Mononuclear cell (primary cell): Measurements from ENCODE around the gene TEDC1. TPM values are rescaled to one million over a fixed set of nuclear protein-coding genes. Genes with fewer than 3 reads are reported as not detected.

Experiments
- H3K27me3 ChIP-seq: 2 replicates; pipeline ENCODE4 v1.6.0; 2011; ENCODE audit warnings: low read length, control low read depth; ENCODE audit not compliant: insufficient read depth
- H3K4me1 ChIP-seq: 2 replicates; pipeline ENCODE4 v1.5.1; 2011; ENCODE audit warnings: mild to moderate bottlenecking, low read length, control low read depth; ENCODE audit not compliant: insufficient read depth
- H3K4me3 ChIP-seq: 2 replicates; pipeline ENCODE4 v1.5.1; 2011; ENCODE audit warnings: mild to moderate bottlenecking, low read length, moderate library complexity
- H3K9me3 ChIP-seq: 2 replicates; pipeline ENCODE4 v1.5.1; 2011; ENCODE audit warnings: low read depth, mild to moderate bottlenecking, control low read depth, low read length
- total RNA-seq: library from RNA; depleted of rRNA; stranded (reverse); fragments of >200 nt; gene quantifications from one replicate; pipeline ENCODE4 v1.2.3, GENCODE V29; 2012

Gene TEDC1, protein sequence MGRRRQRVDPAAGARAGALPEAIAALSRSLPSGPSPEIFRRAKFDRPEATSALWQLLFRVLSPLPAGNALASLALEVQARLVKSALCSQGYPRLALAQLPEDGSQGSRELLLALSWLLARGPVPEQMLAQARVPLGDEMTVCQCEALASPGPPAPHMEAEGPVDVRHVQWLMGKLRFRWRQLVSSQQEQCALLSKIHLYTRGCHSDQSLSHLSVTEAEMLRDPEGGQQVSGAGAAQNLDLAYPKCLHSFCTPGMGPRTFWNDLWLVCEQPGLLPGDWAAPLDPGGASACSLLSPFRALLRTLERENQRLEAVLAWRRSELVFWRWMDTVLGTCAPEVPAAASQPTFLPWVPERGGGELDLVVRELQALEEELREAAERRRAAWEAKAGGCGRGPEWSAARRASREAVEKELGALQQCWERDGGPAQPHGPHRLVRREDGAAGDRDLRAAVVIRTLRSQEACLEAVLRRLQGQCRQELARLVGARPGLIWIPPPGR
- total RNA-seq = 19.9 TPM

DNA sequence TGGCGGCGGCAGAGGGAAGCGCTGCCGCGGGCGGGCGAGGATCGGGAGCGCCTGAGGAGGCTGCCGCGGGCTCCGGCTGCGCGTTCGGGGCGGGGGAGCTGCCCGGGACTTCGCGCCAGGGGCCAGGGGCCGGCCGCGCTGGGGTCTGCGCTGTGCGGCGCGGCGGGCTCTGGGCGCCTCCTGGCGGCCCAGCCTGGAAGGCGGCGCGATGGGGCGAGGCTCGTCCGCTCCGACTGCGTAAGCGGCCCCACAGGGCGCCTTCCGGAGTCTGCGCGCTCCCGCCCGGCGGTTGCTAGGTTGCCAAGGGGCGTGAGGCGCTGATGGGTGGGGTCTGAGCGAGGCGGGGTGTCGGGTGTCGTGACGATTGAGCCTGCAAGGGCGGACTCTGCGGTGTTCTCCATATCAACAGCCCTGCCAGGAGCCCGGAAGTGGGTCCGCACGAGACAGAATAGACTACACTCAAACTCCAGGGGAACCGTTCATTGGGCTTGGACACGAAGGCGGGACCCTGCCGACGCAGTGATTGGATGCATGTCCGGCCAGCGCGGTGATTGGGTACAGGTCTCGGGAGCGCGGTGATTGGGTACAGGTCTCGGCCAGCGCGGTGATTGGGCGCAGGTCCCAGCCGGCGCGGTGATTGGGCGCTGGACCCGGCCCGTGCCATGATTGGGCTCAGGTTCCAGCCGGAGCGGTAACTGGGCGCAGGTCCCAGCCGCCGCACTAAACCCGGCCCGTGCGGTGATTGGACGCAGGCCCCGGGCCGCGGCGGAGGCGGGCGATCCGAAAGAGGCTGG lies at the start of gene TEDC1:
Gene TEDC1 (plus strand): TSS at position 675 of the 794 bp plus-strand sequence. CDS start 130 bp downstream, outside the sequence.
- H3K27me3 ChIP-seq = peaks cover 3% of the 10 kb centered on the region
- peaks cover 43% of the 10 kb centered on the region for H3K4me1 ChIP-seq
- H3K9me3 ChIP-seq = no peaks in the 10 kb centered on the region
- H3K4me3 ChIP-seq = peak within 1 kb of the TSS; percentile 68

DNA sequence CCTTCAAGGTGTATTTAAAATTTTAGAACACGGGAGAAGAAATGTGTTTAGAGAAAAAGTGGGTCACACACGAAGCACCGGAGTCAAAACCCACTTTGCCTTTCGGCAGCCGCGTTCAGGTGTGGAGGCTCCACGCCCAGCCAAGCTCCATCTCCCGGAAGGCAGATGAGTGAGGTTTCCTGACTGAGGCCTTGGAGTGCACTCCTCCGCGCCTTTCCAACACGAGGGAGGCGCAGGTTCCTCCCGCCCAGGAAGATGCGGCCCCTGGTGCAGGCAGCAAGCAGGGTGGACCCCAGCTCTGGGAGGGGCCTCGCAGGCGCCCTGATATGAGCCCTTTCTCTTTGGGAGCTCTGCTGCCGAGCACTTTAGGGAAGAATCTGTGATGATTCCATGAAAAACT lies 48.9 kb upstream of the TEDC1 start:
- Histone ChIP-seq H3K4me1 (no peaks in the 10 kb centered on the region), H3K27me3 (no peaks in the 10 kb centered on the region), H3K4me3 (no peak overlapping the region), H3K9me3 (no peaks in the 10 kb centered on the region)

DNA sequence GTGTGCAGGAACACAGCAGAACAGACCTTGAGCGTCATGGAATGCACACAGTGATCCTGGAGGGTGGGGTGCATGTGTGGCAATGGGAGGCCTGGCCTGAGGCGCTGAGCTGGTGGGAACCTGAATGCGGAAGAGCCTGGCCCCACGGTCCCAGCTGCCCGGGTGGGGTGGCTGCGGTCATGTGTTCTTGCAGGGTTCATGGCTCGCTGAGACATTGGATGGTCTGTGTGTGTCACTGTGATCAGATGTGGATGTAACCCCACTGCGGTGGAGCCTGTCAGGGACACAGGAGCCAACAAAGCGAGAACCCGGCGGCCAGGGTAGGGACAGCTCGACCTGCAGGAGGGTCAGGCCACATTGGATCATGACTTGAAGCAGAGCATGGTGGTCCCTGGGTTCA lies 48.2 kb upstream of the TEDC1 start:
- Histone ChIP-seq H3K27me3 (no peaks in the 10 kb centered on the region), H3K9me3 (no peaks in the 10 kb centered on the region), H3K4me1 (no peaks in the 10 kb centered on the region), H3K4me3 (no peak overlapping the region)

DNA sequence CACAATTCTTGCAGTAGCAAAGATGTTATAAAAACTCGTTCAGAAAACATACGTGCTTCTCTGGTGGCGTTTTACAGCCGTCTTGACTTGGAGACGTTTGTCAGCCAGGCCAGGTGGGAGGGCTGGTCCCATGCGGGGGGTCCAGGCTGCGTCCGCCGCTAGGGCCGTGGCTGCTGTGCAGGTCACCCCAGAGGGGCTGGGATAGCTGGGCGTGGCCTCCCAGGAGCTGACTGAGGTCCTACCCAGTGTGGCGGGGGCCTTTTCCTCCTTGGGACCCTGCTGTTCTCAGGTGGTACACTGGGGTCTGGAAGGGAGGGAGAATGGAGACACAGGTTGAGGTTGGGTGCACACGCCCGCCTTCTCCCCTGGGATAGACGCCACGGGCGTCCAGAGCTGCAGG lies 46.2 kb upstream of the TEDC1 start:
- H3K27me3 ChIP-seq = no peaks in the 10 kb centered on the region
- H3K4me1 ChIP-seq = no peaks in the 10 kb centered on the region
- no peak overlapping the region for H3K4me3 ChIP-seq
- H3K9me3 ChIP-seq = no peaks in the 10 kb centered on the region

DNA sequence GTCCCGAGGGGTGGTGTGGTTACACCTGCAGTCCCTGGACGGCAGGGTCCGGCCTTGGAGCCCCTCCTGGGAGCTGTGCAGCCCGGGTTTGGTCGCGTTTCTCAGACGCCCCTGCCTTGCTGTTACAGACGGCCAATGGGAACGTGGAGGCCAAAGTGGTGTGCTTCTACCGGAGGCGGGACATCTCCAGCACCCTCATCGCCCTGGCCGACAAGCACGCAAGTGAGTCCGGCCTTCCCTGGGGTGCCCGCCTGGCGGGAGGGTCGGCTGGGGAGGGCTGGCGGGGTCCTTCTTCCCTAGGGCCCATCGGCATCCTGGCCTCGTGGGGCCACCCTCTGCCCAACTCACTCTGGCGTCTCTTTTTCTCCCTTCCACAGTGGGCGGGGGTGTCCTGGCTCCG lies 45.8 kb upstream of the TEDC1 start:
- no peak overlapping the region for H3K4me3 ChIP-seq
- no peaks in the 10 kb centered on the region for H3K4me1 ChIP-seq
- H3K9me3 ChIP-seq = no peaks in the 10 kb centered on the region
- H3K27me3 ChIP-seq = no peaks in the 10 kb centered on the region

DNA sequence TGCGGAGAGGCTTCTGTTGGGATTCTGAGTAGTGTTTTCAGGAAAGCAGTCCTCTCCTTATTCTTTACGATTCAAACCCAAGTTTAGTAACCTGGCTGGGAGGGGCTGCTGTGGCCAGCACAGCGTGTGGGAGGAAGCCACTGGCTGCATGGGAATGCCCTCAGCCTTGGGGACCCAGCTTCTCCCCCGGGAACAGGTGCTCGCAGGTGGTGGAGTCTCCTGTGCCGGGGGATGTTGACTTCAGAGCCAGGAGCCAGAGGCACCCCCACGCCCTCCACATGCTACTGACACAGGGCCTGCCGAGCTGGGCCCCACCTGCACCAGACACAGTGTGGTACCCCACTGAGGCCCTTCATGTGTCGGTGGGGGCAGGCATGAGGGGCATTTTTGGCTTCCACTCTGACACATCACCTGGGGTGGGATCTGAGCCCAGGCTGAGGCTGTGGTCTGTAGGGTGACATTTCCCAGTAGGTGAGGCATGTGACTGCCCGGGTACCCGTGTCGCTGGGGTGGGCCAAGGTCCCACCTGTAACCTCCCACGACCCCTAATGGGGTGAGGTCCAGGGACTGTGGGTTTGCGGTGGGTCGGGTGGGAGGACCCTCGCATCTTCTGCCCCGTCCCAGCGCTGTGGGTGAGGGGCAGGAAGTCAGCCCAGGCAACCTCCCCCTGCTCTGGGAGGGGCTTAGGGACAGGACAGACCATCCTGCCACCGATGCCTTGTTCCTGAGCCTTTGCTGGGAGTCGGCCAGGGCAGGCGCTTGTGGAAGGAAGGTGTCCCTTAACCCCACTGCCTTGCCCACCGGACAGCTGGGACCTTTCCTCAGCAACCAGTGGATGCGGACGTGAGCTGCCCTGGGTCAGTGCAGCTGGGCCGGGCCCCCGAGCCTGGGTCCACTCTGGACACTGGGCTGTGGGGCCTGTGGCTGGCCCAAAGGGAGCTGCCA lies 44.9 kb upstream of the TEDC1 start:
- no peaks in the 10 kb centered on the region for H3K4me1 ChIP-seq
- no peaks in the 10 kb centered on the region for H3K27me3 ChIP-seq
- H3K4me3 ChIP-seq = no peak overlapping the region
- no peaks in the 10 kb centered on the region for H3K9me3 ChIP-seq

DNA sequence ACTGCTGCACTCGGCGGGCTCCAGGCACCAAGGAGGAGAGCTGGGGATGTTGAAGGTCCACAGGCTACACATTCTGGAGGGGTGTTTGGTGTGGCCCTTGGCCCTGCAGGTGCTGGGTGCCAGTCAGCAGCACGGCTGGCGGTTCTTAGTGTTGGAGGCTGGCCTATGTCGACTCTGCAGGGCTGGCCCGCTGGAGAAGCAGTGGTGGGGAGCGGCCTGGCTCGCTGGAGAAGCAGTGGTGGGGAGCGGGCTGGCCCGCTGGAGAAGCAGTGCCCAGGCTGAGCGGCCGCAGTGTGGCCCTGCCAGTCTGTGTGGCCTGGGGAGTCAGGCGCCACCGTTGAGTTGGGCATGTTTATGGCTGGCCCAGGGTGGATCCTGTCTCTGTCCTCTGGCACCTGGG lies 44.1 kb upstream of the TEDC1 start:
- Histone ChIP-seq H3K27me3 (no peaks in the 10 kb centered on the region), H3K9me3 (no peaks in the 10 kb centered on the region)

DNA sequence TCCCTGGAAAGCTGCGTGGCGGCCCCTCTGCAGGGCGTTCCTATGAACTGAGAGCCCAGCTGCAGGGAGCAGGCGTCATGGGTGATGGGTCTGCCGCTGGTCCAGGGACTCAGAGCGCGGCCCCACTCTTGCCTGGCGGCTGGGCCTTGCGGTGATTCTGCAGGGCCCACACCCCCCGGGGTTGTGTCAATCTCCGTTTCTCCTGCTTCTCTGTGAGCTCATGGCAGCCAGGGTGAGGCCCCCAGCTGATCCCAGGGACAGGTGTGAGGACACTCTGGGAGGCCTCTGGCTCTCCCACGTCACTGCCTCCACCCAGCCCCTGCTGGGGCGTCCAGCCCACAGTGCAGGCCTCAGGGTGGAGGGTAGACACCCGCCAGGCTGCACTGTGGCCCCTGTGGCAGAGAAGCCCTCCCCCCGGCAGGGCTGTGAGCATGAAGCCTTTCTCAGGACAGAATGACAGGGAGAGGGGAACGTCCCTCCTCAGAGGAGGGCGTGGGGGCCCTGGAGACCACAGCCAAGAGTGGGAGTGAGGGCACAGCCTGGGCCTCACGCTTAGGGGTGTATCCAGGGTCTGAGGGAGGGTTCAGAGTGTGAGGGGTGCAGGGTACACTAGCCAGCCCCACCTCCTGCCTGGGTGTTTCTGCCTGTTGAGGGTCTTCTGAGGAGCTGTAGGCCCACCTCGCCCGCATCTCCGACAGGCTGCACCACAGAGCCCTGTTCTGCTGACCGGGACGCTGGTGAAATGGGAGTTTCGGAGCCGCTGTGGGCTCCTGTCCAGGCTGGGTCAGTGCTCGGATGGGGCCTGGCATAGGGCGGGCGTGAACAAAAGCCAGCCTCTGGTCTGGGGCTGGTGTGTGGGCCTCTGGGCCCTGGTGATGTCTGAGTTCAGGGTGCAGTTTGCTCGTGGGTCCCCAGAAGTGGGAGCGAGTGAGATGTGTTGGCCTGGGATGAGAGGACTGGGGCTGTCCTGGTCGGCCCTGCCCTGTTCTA lies 43.1 kb upstream of the TEDC1 start:
- no peaks in the 10 kb centered on the region for H3K27me3 ChIP-seq
- no peaks in the 10 kb centered on the region for H3K9me3 ChIP-seq
- no peak overlapping the region for H3K4me3 ChIP-seq
- H3K4me1 ChIP-seq = no peaks in the 10 kb centered on the region

More for the DNA sequence above, 44.1 kb upstream of the TEDC1 start:
- no peak overlapping the region for H3K4me3 ChIP-seq
- no peaks in the 10 kb centered on the region for H3K4me1 ChIP-seq

DNA sequence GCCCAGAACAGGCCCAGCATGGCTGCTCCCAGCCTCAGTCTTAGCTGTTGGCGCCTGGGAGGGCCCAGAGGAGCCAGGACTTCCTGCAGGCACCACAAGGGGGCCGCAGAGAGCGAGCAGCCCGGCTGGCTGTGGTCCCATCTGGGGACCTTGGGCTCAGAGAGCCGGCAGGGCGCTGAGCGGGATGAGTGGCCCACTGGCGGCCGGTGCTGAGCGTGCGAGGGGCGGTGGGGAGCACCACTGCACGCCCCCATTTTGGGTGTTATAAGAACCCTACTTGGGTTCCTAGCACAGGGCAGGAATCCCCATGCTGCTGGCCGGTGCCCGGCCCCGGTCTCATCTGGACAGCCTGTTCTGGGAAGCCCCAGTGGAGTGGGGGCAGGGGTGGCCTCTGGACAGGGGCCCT lies 42.3 kb upstream of the TEDC1 start:
- Histone ChIP-seq H3K9me3 (no peaks in the 10 kb centered on the region), H3K4me3 (no peak overlapping the region), H3K4me1 (no peaks in the 10 kb centered on the region), H3K27me3 (no peaks in the 10 kb centered on the region)

DNA sequence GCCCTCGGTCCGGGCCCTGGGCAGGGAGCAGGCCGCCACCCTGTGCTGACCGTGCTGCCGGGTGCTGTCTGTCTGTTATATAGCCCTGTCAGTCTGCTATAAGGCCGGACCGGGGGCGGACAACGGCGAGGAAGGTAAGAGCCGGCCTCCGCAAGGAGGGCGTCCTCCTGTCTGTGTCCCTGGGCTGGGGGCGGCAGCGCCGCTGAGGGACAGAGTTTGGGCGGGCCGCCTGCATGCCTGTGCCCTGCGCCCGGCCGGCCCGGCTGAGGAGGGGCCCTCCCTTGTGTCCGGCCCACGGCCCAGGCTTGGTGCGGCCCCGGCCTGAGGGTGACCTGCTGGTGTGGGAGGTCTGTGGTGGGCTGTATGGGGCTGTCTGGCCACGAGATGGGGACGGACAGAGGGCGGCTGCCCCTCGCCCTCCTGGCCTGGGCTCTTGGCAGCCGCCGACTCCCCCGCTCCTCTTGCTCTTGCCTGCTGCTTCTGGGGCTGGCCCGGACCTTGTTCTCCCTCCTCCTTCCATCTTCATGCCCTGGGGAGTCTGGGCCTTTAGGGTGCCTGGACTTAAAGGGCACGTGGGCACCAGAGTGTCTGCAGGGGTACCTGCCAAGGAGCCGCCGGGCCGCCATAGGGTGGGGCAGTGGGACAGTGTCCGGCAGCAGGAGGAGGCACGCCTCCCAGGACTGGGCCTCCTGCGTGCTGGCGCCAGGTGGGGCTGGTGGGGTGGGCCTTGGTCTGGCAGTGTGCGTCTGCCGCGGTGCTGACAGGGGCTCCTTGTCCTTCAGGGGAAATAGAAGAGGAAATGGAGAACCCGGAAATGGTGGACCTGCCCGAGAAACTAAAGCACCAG lies 41.5 kb upstream of the TEDC1 start:
- Histone ChIP-seq H3K4me1 (no peaks in the 10 kb centered on the region), H3K9me3 (no peaks in the 10 kb centered on the region), H3K4me3 (no peak overlapping the region), H3K27me3 (no peaks in the 10 kb centered on the region)

DNA sequence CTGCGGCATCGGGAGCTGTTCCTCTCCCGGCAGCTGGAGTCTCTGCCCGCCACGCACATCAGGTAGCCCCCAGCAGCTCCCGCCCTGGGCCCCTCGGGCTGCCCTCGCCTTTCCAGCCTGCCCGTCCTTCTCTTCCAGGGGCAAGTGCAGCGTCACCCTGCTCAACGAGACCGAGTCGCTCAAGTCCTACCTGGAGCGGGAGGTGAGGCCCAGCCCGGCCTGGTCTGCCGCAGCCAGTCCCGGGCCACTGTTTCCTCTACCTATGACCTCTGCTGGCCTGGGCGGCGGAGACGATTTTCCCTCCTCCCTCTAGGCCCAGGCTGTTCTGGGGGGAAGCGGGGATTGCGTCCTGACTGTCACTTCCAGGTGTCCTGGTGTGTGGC lies 40.9 kb upstream of the TEDC1 start:
- Histone ChIP-seq H3K27me3 (no peaks in the 10 kb centered on the region), H3K4me1 (no peaks in the 10 kb centered on the region), H3K4me3 (no peak overlapping the region), H3K9me3 (no peaks in the 10 kb centered on the region)

DNA sequence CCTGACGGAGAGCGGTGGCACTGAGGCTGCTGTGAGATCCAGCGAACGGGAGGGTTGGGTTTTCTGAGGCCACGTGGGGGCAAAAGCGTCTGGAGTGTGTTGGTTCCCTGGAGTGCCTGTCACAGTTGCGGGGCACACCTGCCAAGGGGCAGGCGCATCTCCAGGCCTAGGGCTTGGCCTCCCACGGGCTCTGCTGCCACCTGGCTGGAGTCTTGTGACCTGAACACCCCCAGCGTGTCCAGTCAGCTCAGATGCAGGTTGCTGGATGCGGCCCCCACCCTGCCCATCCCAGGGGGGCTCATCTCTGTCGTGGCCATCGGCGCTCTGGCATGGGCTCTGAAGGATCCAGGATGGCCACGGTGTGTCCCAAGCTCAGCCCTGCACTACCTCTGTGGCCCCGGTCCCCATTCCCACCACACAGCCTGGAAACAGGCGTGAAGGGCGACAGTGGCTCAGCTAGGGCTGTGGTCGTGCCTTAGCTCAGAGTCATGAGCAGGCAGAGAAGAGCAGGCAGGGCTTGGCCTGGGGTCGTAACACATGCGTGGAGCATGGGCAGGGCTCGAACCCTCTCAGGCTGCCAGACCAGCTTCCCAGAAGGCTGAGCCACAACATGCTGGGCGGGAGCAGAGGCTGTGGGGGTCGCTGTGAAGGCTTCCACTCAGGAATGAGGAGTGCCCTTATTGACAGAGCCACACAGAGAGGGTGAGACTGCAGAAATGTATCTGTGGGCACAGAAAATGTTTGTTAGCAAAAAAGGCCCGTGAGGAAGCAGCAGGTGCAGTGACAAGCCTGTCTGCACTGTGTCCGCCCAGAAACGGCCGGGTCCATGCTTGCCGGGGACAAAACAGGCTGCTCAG lies 40.0 kb upstream of the TEDC1 start:
- Histone ChIP-seq H3K4me1 (no peaks in the 10 kb centered on the region), H3K27me3 (no peaks in the 10 kb centered on the region), H3K4me3 (no peak overlapping the region), H3K9me3 (no peaks in the 10 kb centered on the region)
